SH-SY5Y (cell line): ENCODE data around the gene MEMO1.

Source experiments
- GATA2 ChIP-seq: IDR thresholded peaks from 2 replicates; pipeline ENCODE4 v1.6.1; 2011; ENCODE audit warnings: mild to moderate bottlenecking, low read depth, low read length
- GATA3 ChIP-seq: IDR thresholded peaks from 2 replicates; pipeline ENCODE4 v1.6.1; 2011; ENCODE audit warnings: low read depth, mild to moderate bottlenecking, low read length, moderate library complexity

DNA sequence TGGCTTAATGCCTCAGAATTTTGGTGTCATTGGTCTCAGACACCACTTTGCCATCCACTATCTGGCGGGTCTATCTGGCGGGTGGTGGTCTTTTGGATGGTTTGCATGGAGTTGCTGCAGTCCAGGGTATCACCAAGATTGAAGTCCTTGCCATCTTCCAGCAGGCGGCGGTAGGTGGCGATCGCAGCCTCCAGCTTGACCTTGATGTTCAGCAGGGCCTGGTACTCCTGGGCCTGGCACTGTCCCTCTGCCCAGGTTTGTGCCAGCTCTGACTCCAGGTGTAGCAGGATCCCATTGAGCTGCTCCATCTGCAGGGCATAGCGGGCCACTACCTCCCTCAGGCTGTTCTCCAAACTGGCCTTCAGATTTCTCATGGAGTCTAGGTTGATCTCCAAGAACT, 188.2 kb downstream of the MEMO1 start:
- TF ChIP-seq GATA2 (no peak), GATA3 (no peak)
